Activated effector memory CD4-positive, alpha-beta T cell treated with anti-CD3 and anti-CD28 coated beads, Interleukin-2, amount 50 U/mL, for 16 hours (primary cell): ENCODE data around the gene SERPINA1.
"Not testable (repeated sequence)": the region's sequence is repeated elsewhere in the genome, so short reads cannot be mapped to it uniquely, and the experiment has no call there.

Experiments used
- DNase-seq: peaks from one replicate; pipeline ENCODE4 v3.0.0-alpha.2; 2020

SERPINA1 gene

DNA sequence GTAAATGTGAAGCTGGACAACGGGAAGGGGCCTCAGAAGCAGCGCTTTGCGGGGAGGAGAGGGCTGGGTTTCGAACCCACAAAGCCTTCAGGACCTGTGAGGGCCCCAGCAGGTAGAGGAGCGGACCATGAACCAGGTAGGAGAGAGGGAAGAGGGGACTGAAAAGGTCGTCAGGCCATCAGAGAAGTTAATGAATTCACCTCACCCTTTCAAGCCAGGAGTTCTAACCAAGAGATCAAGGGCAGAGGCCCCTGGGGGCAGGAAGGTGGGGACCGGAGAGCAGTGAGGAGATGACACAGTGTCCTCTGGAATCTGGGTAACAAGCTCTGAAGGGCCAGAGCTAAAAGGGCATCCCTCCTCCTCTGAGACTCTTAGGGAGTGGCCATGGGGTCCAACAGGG is 19.4 kb downstream of the SERPINA1 start:
- peak; percentile 39 for DNase-seq

DNA sequence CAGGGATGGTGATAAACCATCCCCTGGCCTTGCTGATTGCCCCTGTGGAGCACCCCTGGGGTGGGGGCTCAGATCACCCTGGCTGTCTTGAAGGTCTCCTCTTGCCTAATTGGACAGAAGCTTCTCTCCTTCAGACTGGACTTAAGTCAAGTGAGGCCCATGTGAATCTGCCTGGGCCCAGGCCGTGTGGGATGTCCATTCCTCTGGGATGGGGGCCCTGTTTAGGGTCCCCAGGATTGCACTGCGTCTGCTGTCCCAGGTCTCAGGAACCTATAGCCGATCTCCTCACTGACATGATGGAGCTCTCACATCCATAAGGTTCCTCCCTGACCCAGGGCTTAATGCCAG is 20.2 kb downstream of the SERPINA1 start:
- DNase-seq = no peak

DNA sequence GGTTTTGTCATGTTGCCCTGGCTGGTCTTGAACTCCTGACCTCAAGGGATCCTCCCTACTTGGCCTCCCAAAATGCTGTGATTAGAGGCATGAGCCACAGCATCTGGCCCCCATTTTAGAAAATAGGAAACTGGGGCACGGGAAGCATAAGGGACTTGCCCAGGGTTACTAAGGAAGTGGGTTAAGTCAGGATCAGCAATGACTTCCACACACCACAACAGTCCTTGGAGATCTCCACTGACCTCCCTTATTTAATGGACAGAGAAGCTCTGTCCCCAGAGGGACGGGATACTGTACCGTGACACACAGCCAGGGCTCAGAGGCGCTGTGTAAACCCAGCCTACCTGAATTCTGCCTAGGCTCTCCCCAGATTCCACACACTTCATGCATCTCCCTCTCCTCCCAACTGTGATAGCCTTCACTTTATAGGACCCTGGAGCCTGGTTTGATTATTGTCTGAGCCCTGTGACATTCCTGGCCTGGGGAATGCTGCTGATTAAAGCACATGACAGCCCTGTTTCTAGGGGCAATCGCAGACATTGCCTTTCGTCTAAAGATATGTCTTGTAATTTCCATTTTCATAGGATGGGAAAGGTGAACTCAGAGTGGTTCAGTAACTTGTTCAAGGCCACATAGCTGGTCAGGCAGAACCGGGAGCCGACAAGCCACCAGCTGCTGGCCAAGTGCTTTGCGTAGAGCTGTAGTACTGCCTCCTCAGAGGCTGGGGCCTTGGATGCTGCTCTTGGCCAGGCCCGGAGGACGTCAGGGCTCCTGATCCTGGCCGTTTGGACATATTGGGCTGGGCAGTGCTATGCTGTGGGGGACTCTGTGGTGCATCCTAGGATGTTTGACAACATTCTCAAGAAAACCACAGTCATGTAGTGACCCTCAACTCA is 20.8 kb downstream of the SERPINA1 start:
- peak; percentile 19 for DNase-seq

DNA sequence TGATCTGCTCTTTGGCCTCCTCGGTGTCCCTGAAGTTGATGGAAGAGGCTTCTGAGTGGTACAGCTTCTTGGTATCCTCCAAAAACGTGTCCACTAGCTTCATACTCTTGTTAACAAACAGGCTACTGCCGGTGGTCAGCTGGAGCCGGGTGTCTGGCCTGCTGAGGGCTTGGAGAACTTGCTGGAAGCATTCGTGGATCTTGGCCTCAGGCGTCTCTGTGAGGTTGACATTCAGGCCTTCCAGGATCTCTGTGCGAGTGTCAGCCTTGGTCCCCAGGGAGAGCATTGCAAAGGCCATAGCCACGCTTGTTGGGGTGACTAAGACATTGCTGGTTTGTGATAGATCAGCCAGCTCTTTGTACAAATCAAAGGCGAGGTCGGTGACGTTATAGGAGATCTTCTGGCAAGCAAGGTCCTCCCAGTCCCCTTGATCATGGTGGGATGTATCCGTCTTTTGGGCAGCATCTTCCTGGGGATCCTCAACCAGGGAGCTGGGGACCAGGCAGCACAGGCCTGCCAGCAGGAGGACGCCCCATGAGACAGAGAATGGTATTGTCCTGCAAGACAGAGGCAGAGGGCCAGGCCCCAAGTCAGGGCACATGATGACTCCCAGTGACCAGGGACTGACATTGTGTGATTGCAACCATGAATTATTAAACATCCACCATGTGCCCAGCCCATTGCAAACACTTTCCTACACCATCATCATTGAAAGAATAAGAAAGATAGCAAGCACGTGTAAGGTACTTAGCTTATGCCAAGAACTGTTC is 22.1 kb downstream of the SERPINA1 start, which contains the start of gene SERPINA2:
SERPINA2 (minus strand) TSS at position 553 of the 770 bp plus-strand sequence.
- peak; percentile 39 for DNase-seq

DNA sequence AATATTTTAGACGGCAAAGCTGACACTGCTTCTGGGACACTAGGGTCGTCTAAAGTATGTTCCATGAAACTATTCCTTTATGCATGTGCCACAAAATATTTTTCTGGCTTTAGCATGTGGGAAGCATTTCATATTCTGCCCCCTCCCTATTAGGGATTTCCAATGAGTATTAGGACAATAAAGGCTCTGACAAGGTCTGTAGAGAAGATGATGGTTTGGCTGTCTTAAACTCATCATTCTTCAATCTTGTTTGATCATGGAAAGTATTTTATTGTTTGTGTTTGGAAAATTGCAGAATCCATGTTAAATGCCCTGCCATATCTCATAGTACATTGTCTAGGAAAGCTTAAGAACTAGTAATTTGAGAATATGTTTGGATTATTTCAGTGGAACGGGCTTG is 22.8 kb downstream of the SERPINA1 start:
- DNase-seq = no peak

DNA sequence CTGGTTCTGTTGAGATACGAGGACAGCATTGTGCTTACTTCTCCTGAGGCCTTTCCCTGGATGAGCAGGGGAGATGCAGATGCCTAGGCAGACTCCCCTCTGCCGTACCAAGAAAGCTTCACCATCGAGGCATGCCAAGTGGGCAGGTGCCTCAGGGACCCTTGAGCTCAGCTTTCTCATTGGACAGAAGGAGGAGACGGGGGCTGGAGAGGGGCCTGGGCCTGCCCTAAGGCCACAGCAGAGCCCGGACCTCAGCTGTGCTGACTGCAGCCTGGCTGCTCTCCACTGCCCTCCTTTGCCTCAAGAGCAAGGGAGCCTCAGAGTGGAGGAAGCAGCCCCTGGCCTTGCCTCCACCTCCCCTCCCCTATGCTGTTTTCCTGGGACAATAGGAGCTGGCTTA is 23.4 kb downstream of the SERPINA1 start:
- peak; percentile 14 for DNase-seq

DNA sequence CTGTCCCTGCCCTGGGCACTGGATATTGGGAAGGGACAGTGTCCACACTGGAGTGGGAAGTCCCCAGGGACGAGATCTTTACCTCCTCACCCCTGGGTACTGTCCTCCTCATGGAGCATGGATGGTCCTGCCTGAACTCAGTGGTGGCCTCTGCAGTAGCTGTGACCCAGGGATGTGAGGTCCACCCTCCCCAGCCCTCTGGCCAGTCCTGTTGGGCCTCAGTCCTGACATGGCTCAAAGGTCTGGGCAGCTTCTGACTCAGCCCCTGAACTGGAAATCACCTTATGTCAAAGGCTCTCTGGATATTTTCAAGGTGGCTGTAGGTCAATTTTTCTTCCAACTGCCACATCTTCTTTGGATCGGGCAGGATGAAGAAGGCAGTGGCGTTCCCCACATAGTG is 24.4 kb downstream of the SERPINA1 start:
- peak; percentile 37 for DNase-seq

DNA sequence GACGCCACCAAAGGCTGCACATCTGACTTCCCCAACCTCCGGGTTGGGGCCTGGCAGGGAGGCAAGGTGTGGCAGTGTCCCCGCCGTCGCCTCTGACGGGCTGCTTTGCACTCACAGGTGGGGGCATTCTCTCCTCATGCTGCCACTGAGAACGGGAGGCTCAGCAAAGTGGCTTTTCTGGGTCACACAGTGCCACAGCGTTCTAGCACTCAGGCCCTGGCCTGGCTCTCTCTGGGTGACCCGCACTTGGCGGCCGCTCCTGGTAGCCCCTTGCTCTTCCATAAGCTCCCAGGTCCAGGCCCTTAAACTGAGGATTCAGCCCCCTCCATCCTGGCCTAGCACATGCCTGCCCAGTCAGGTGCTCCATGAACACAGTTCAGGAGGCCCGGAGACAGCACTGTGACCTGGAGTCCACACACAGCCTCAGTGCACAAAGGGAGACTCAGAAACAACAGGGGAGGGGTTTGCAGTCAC is 25.2 kb downstream of the SERPINA1 start:
- DNase-seq = peak; percentile 53

DNA sequence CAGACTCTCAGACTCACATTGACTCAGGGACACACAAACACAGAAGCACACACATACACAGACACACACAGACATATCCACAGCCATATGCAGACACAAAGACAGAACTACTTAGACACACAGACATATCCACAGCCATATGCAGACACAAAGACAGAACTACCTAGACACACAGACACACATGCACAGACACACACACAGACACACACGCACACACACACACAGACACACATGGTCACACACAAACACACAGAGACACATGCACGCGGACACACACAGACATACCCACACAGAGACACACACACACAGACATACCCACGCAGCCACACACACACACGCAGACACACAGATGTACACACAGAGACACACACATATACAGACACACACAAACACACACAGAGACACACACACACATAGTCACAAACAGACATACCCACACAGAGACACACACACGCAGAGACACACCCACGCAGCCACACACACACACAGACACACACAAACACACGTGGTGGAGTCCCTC is 25.7 kb downstream of the SERPINA1 start:
- peak; percentile 33 for DNase-seq

DNA sequence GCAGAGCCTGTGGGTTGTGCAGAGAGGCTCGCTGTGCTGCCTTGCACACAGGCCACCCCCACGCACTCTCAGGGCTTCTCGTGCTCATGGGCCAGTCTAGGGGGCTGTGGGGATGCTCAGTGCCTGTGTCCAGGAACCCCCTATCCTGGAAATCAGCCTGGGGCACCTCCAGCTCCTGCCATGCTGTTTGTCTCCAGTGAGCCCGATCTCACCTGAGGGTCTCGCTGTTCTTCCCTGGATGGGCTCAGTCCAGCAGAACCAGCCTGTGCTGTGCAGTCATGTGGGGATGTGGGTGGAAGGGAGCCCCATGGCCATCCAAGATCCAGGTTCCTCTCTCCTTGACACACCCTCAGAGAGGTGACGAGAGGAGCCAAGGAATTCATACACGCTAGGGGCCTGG is 26.7 kb downstream of the SERPINA1 start:
- peak; percentile 36 for DNase-seq

DNA sequence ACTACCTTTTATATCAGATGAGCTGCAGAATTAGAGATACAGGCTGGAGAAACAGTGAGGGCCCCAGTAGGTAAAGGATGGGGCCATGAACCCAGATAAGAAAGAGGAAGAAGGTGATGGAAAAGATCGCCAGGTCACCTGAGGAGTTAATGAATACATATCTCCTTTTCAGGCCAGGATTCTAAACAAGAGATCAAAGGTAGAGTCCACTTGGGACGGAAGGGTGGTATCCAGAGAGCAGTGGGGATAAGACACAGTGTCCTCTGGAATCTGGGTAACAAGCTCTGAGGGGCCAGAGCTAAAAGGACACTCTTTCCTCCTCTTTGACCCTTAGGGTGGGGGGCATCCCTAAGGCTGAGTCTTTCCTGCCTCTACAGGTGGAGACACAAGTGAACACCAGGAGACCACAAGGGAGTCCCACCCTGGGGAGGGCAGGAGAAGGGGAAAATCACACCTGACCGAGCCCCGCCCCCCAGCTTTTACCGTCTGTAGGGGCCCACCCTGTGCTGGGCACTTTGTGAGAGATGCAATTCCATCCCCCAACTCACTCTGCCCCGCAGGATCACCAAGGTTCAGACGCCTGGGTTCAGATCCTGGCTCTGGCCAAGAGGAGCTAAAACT is 27.3 kb downstream of the SERPINA1 start:
- DNase-seq = peak; percentile 36

DNA sequence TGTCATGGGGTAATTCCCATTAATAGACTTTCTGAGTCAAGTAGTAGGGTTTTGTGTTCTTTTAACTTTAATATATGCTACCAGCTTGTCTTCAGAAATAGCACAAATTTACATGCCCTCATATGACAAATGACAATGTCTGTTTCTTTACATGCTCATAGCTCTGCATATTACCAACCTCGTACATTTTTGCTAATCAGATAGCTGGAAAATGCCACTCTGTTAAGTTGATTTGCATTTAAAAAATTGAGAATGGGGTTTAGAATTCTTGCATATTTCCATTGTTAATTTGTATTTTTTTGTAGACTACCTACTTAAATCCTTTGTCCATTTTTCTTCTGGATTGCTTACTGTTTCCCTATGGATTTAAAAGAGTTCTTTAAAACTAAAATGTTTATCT is 31.2 kb downstream of the SERPINA1 start:
- no peak for DNase-seq

DNA sequence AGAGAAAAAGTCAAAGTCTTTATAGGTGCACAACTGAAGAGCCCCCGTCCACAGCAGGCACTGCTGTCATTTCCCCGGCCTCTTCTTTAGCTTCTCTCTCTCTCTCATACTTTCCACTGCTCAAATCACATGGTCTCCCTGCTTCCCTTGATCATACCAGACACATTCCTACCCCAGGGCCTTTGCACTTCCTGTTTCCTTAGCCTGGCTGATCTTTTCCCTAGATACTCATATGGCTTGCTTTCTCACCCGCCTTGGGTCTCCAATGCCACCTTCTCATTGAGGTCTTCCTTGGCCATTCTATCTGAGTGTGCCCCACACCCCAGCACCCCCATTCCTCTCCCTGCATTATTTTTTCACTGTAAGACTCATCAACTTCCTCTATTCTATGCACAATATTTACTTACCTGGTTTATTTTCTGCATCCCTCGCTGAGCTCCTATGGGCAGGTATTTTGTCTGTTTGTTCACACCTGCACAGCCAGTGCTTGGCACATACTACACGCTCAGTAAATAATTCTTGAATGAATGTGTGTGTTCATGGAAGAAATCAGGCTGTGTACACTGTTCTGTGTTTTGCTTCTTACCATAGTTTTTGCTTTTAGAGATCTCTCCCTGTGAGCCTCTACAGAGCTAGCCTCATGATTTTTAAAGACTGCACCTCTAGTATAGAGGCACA is 31.9 kb downstream of the SERPINA1 start:
- no peak for DNase-seq

DNA sequence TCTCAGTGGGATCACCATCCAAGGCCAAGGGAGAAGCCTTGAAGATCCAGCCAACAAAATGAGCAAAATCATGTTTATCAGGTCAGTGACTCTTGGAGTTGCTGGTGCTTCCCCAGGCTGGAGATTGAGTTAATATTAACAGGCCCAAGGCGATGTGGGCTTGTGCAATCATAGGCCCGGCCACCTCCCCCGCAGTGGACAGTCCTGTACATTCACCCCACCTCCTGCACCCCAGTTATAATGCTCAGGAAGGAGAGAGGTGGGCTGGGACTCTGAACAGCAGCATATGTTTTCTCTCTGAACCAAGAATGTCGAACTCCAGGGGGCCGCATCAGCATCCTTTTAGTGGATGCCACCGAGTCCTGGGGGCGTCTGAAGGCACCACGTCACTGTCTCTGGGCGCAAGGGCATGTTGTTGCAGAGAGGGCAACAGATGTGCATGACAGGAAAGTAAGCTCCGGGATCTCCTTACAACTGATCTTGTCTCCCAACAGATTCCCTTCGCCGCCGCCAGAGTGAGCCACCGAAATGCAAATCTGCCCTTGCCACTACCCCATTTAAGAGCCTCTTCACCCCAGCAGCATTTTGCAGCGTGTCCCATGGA is 33.1 kb downstream of the SERPINA1 start:
- no peak for DNase-seq

DNA sequence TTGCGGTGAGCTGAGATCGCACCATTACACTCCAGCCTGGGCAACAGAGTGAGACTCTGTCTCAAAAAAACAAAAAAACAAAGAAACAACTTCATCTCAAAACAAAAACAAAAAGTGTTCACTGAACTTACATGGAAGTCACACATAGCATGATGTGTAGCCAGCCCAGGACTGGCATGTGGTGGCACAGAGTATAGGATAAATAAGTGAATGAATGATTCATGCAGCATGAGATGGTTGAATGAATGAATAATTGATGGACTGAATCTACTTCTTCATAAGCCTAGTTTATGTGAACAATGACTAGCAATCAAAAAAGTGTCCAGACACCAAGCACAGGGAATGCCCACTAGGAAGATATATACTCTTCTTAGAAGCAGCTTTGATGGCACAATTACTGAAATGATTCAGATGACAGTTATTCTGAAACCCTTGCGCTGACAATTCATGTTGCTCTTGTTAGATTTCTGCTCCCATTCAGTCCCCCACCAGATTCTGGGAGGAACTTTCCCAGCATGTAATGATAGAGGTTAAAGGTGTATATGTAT is 33.7 kb downstream of the SERPINA1 start:
- DNase-seq = no peak

DNA sequence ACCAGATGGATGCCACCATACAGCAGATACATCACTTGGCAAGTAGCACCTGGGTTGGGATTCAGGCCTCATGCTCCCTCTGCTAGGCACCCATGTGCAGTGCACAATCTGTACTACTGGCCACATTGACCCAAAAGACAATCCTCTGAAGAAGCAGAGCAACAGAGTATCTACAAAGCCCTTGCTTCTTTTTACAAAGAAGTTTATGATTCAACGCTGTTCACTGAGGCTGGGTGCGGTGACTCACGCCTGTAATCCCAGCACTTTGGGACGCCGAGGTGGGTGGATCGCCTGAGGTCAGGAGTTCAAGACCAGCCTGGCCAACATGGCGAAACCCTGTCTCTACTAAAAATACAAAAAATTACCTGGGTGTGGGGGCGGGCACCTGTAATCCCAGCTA is 34.2 kb downstream of the SERPINA1 start:
- not testable (repeated sequence) for DNase-seq

DNA sequence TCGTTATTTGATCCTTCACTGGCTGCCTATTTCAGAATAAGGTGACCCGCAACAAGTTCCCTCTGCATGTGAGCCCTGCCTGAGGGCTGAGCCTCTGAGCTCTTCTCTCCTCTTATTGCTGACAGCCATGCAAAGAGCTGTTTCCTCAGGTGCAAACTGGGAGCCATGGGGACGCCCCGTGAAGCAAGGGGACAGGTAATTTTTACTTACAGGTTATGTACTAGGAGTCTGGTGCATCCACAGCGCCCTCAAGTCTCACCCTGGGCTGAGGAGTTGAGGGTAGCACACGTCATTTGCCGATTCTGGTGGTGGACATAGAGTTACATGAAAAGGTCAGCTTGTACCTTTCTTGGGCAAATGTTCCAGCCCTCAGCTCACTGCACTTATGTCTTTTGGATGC is 39.1 kb downstream of the SERPINA1 start:
- no peak for DNase-seq

DNA sequence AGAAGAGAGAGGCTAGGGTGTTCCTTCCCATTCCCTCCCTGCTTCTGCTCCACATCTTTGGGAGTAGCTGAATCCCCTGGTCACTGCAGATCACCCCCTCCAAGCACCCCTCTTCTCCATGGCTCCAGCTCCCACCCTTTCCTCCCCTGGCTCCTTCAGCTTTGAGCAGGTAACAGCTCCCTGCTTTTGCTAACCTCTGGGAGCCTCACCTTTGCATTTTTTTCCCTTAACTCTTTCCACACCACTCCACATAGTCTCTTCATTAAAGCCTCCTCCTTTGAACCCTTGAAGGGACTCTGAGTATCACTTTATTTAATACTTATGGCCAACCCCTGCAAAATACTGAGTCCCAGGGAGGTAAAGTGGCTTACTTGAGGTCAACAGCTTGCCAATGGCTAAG is 39.6 kb downstream of the SERPINA1 start:
- DNase-seq = no peak

DNA sequence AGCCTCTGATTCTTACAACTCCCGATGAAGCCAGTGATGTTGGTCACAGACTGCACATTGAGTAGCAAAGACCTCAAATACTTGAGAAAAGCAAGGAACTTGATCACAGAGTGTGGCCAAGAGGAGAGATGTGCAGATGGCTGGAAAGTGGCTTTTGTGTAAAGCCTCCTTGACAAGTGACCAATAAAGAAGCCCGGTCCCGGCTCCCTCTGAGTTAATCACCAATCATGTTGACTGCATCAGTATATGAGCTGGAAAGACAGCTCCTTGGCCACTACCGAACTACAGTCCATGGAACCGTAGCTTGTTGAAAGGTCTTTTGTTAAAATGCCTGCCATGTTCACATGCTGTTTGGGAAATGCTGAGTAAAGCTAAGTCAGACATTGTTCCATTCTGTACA is 41.6 kb downstream of the SERPINA1 start:
- DNase-seq = no peak

DNA sequence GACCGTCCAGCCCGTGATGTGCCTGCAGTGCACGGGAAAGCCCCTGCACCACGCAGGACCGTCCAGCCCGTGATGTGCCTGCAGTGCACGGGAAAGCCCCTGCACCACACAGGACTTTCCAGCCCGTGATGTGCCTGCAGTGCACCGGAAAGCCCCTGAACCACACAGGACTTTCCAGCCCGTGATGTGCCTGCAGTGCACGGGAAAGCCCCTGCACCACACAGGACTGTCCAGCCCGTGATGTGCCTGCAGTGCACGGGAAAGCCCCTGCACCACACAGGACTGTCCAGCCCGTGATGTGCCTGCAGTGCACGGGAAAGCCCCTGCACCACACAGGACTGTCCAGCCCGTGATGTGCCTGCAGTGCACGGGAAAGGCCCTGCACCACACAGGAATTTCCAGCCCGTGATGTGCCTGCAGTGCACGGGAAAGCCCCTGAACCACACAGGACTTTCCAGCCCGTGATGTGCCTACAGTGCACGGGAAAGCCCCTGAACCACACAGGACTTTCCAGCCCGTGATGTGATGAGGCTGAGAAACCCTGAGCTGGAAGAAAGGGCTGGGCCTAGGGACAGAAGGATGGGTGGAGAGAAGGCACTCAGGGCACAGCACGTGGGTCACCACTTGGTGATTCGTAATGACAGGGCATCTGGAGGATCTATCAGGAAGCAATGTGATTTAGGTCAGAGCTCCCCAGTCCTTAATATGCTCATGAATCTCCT is 42.2 kb downstream of the SERPINA1 start:
- peak; percentile 89 for DNase-seq
